ENCODE measurements around the gene VAC14.

DNA sequence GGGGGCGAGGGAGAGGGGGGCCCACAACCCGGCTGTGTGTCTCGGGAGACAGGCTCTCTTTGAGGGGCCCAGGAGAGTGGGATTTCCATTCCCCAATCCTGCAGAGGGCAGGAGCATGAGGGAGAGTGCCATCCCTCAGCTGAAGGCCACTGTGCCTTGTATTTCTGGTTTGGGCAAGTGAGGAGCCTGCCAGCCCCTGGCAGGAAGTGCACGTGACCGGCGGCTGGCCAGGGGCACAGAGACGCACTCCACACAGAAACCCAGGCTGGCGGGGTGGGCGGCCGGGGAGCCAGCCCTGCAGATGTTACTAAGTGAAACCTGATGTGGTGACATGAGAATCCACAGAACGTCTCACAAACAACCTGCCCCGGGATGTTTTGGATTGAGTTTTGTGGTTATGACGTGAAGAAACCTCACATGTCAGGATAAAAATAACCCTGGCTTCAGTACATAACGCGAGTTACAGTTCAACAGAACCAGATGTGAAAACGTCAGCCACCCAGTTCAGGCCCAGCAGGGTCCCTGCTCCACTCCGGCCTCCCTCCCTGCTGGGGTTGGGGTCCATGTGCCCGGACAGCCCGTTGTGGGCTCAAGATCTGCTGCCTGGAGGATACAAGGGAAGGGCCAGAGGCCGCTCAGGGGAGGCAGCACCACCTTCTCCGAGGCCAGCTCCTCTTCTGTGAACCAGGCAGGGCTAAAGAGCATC, 63.4 kb downstream of the VAC14 start:
- TF ChIP-seq CTCF (conservative IDR thresholded peaks at IDR 0.05; ENCODE audit: low read depth, low read length) (no peak), EZH2phosphoT487 (IDR thresholded peaks at IDR 0.05; ENCODE audit: borderline replicate concordance, low read length) (no peak), EZH2 (IDR thresholded peaks at IDR 0.05; ENCODE audit: low read length, unreplicated experiment) (no peak)
